Measurements from ENCODE around the gene CDCA5. TPM values are rescaled to one million over a fixed set of nuclear protein-coding genes. Genes with fewer than 3 reads are reported as not detected.
A peak's percentile ranks its signal among the peaks of the same experiment; 100 is the strongest.

Gene CDCA5
- total RNA-seq, 1 experiment from 2014 or later, result 73.4 TPM

- Histone ChIP-seq H3K79me2 (ENCODE audit: low read length) (peaks cover 34% of the 10 kb centered on the region), H2AFZ (ENCODE audit: low read length) (peak within 1 kb of the TSS; percentile 89), H3K9me3 (ENCODE audit: low read length) (no peaks in the 10 kb centered on the region), H3F3A (ENCODE audit: low read length, unreplicated experiment) (no peaks in the 10 kb centered on the region), H4K20me1 (ENCODE audit: low read length) (no peaks in the 10 kb centered on the region), H3K4me1 (ENCODE audit: insufficient read depth, low read length) (peaks cover 13% of the 10 kb centered on the region), H3K27ac (ENCODE audit: low read length) (peak within 1 kb of the TSS; percentile 63), H3K4me3 (ENCODE audit: low read length) (peak within 1 kb of the TSS; percentile 84), H3K4me2 (ENCODE audit: low read length) (peak within 1 kb of the TSS; percentile 99), H3K9me2 (replicated peaks; ENCODE audit: low read length) (no peaks in the 10 kb centered on the region), H3K9ac (ENCODE audit: low read length) (peak within 1 kb of the TSS; percentile 88), H3K36me3 (ENCODE audit: low read depth, low read length) (no peaks in the 10 kb centered on the region; the same call in 1 of the 2 replicates), H3K27me3 (ENCODE audit: low read length) (no peaks in the 10 kb centered on the region)
- BruUV-seq (replicated peaks), result TSS peak; percentile 81
- ATAC-seq (peak; percentile 98), DNase-seq (peak; percentile 92)
- ChIA-PET CTCF (no interaction called here), POLR2A (ENCODE audit: unreplicated experiment) (interaction anchor here (0.6 kb wide), 1 partner anchor 218 kb away, joined by 3 read pairs; the partner anchor contains the start of gene CDC42EP2)
- TF ChIP-seq CTCF (conservative IDR thresholded peaks at IDR 0.05; ENCODE audit: low read depth, low read length) (no peak), EZH2phosphoT487 (IDR thresholded peaks at IDR 0.05; ENCODE audit: borderline replicate concordance, low read length) (no peak), EZH2 (IDR thresholded peaks at IDR 0.05; ENCODE audit: low read length, unreplicated experiment) (no peak)
- intact Hi-C loops (cut with micrococcal nuclease), result loop anchor here (2.0 kb wide), 1 partner anchor 21 kb away; the partner anchor contains the start of gene ZNHIT2
These were observed 12.3 kb upstream of the CDCA5 start, which contains the start of gene VPS51 for GRCh38 chr11:65095974-65096806. Gene VPS51, plus strand, starts transcription at chr11:65096214. Its CDS starts 37 bp downstream, at chr11:65096251.

GRCh38 chr11:65095427-65095826 is 11.6 kb upstream of the CDCA5 start:
- CTCF ChIA-PET, result no interaction called here

More at GRCh38 chr11:65095427-65095826, 11.6 kb upstream of the CDCA5 start:
- peak overlapping the region; percentile 84 for H3K4me3 ChIP-seq (ENCODE audit: low read length)
- H3F3A ChIP-seq (ENCODE audit: low read length, unreplicated experiment), result no peaks in the 10 kb centered on the region
- no peaks in the 10 kb centered on the region for H3K9me3 ChIP-seq (ENCODE audit: low read length)
- intact Hi-C loops (cut with micrococcal nuclease), result no loop called here
- peaks cover 13% of the 10 kb centered on the region for H3K4me1 ChIP-seq (ENCODE audit: insufficient read depth, low read length)
- peaks cover 28% of the 10 kb centered on the region for H3K79me2 ChIP-seq (ENCODE audit: low read length)
- no peak overlapping the region; the same call in 1 of the 2 replicates for H3K27ac ChIP-seq (ENCODE audit: low read length)
- peak overlapping the region; percentile 99 for H3K4me2 ChIP-seq (ENCODE audit: low read length)
- POLR2A ChIA-PET (ENCODE audit: unreplicated experiment), result interaction anchor here (0.6 kb wide), 1 partner anchor 444 kb away, joined by 6 read pairs; no protein-coding TSS in a partner anchor
- no peaks in the 10 kb centered on the region; the same call in 1 of the 2 replicates for H3K36me3 ChIP-seq (ENCODE audit: low read depth, low read length)
- TF ChIP-seq CTCF (conservative IDR thresholded peaks at IDR 0.05; ENCODE audit: low read depth, low read length), result no peak
- TF ChIP-seq EZH2phosphoT487 (IDR thresholded peaks at IDR 0.05; ENCODE audit: borderline replicate concordance, low read length), result no peak
- no peak for TF ChIP-seq EZH2 (IDR thresholded peaks at IDR 0.05; ENCODE audit: low read length, unreplicated experiment)
- no peaks in the 10 kb centered on the region for H3K27me3 ChIP-seq (ENCODE audit: low read length)
- no peak for ATAC-seq
- H4K20me1 ChIP-seq (ENCODE audit: low read length), result no peaks in the 10 kb centered on the region
- H2AFZ ChIP-seq (ENCODE audit: low read length), result peak overlapping the region; percentile 89
- peak overlapping the region; percentile 88 for H3K9ac ChIP-seq (ENCODE audit: low read length)
- no peak for DNase-seq
- BruUV-seq (replicated peaks), result no TSS peak
- H3K9me2 ChIP-seq (replicated peaks; ENCODE audit: low read length), result no peaks in the 10 kb centered on the region
